HG02943 (cell line): ENCODE measurements around the gene RASGRP1.
A peak's percentile ranks its signal among the peaks of the same experiment; 100 is the strongest.

Experiments
- ATAC-seq: cut with Tn5 transposase; IDR thresholded peaks from one replicate; pipeline ENCODE4 v1.9.1; 2021; ENCODE audit warnings: mild to moderate bottlenecking, low read depth, moderate library complexity; ENCODE audit not compliant: unreplicated experiment

Gene RASGRP1

DNA sequence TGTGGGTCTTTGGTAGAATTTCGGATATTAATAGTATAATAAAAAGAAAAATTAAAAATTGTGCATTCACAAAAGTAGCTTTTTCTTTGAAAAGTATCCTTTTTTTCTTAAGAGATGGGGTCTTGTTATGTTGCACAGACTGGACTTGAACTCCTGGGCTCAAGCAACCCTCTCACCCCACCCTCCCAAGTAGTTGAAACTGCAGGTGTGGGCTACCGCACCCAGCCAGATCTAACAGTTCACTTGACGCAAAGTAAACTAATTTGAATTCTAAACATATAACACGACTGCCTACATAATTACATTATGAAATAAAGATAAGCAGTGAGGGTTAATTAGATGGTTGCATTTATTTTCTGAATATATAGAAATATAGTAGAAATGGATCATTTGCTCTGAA lies 99.9 kb downstream of the RASGRP1 start:
- no peak for ATAC-seq

DNA sequence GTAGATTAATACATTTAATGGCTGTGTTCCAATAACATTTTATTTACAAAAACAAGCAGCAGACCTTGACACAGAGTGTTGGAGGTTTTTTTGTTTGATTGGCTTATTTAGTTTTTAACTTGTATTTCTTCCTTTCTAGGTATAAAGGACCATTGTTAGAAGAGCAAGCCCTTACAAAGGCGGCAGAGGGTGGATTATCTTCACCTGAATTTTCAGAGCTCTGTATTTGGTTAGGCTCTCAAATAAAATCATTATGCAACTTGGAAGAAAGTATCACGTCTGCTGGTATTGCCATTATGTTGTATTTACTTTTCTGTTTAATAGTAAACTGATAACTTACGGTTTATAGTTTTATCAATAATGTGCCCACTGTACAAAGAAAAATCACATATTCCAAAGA lies 100.7 kb downstream of the RASGRP1 start:
- no peak for ATAC-seq

DNA sequence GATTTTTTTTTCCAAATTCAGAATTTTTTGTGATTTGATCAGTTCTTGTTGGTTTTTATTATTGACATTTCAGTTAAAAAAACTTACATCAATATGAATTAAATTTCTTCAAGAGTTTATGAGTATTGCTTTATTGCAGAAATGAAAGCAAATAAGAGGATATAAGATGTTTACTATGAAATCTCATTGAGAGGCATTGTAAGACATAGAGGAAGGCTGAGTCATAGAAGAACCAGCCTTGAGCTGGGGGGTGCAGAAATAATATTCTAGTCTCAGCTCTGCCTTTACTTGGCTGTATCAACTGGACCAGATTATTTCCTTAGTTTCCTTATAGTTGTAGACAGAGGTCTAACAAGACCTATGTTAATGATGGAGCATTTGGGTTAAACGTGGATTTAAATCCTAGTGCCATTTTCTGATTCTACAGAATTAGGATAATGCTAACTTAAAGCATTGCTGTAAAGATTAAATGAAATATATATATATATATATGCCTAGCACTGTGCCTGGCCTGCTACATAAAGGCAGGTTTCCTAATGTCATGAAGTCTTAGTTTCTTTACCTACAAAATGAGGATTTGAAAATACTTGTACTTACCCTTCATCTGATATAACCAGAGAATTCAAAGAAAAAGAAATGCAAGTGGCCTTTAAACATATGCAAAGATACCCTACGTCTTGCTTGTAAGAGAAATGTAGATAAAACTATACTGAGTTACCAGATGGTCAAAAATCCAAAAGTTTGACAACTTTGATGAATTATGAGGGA lies 103.4 kb downstream of the RASGRP1 start:
- no peak for ATAC-seq

- no peak for ATAC-seq
Measured at GRCh38 chr15:38460543-38460942, 104.1 kb downstream of the RASGRP1 start.

DNA sequence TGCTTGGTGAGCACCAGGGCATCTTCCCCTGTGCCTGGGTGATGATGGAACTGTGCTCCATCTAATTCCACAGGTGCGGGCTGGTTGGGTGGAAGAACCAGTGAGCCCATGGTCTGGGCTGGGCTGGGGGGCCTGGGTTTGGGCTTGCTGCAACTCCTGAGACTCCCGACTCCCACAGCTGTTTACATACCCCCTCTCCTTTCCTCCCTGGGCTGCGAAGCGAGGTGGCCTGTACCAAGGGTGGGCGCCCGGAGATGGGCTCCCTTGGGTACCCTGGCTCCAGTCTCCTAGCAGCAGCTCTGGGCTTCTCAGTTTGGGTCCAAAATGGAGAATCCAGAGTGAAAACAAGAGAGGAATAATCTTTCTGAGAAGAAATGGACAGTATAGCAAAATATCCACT lies 105.1 kb downstream of the RASGRP1 start:
- no peak for ATAC-seq

DNA sequence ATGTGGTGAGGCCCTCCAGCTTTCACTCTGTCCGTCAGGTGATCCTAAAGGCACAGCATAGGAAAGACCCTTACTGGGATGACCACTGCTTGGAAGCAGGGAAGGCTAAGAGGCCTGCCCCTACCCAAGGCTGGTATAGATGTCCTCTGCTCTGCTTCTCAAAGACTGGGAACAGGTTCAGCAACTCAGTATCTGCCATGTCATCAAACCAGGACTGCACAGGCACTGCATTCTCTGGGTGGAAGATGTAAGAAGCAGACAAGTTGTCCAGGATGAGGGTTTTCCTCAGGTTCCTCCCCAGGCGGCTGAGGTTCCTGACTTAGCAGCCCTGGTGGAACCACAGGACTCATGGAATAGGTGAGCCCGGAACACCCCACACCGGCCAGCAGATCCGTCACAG lies 106.0 kb downstream of the RASGRP1 start:
- ATAC-seq: no peak

DNA sequence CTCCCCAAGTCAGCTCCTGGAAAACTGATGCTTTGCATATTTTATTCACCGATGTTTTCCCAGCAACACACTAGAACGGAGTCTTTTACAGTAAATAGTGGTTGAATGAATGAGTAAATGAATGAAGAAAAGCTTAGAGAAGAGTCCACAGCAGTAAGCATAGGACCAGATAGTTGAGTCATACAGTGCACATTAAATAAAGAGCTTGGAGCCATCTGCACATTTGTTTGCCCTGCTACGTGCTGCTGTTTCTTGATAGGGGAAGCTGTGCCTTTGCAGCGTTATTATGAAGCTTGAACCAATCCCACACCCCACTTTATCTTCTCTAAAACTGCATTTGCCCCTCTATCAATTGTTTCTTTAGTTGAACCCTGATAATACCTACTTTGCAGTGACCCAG lies 109.5 kb downstream of the RASGRP1 start:
- no peak for ATAC-seq

DNA sequence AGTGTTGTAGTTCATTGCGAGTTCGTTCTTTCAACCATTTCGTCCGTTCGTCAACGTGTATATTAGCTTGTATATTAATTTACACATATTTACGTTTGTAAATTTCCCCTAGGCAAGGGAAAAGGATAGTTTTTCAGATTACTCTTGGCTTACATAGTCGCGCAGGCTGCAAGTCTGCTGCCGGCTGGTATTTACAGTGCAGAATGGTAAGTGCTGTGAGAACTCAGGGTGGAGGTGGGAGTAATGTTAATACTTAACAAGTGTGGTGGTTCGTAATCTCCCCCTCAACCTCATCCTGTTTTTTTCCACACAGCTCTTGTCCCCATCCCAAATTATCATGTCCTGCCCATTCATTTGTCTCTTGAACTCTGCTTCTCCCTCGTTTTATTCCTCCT lies 109.9 kb downstream of the RASGRP1 start:
- no peak for ATAC-seq

- peak; percentile 91 for ATAC-seq
Measured at GRCh38 chr15:38453971-38454695, 110.5 kb downstream of the RASGRP1 start, which contains the start of gene FAM98B. FAM98B (plus strand) TSS chr15:38454127; CDS start chr15:38454162, 35 bp downstream.

DNA sequence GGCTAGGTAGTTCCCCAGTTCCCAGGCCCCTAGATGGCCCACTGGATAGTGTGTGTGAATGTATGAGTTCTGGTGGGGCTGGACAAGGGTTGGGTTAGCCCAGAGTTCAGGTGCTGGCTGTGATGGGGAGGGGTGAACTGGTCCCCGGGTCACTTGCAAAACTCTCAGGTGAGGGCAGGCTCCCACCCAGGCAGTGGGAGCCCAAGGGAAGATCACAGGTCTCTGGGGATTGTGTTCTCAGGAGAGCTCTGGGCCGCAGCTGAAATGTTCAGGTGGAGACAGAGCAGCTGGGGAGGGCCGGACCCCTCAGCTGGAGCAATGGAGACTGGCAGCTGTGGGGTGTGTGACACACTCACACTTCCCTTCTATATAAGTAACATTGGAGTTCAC lies 123.5 kb downstream of the RASGRP1 start:
- ATAC-seq: no peak

- ATAC-seq: peak; percentile 78
Measured at GRCh38 chr15:38440353-38441129, 124.1 kb downstream of the RASGRP1 start.
